Stimulated activated CD4-positive, alpha-beta T cell treated with anti-CD3 and anti-CD28 coated beads, TNF-alpha, amount 100 ng/mL, for 1 hour (primary cell): ENCODE results near the gene EPGN.

Experiments used
- DNase-seq, 3 donors: peaks; one replicate each; pipeline ENCODE4 v3.0.0-alpha.2; 2020; ENCODE audit warnings: low read depth in 3 of 3, low spot score in 1 of 3

EPGN gene

GRCh38 chr4:74308215-74308614 lies at the start of gene EPGN:
TSS of gene EPGN (plus strand) at chr4:74308470. CDS start at chr4:74308534, 64 bp downstream.
- no peak for DNase-seq

GRCh38 chr4:74258963-74259362 lies 49.3 kb upstream of the EPGN start:
- no peak for DNase-seq

- DNase-seq = no peak
These were observed 48.2 kb upstream of the EPGN start for GRCh38 chr4:74260036-74260435.

- no peak for DNase-seq
These were observed 45.7 kb upstream of the EPGN start for GRCh38 chr4:74262522-74262921.

GRCh38 chr4:74263551-74263950 lies 44.7 kb upstream of the EPGN start:
- no peak for DNase-seq

- no peak for DNase-seq
These were observed 42.2 kb upstream of the EPGN start for GRCh38 chr4:74266081-74266480.

GRCh38 chr4:74267998-74268606 lies 40.2 kb upstream of the EPGN start:
- DNase-seq = no peak

GRCh38 chr4:74268643-74269042 lies 39.6 kb upstream of the EPGN start:
- no peak for DNase-seq

GRCh38 chr4:74278490-74278889 lies 29.8 kb upstream of the EPGN start:
- no peak for DNase-seq

GRCh38 chr4:74279716-74280115 lies 28.6 kb upstream of the EPGN start:
- no peak for DNase-seq

GRCh38 chr4:74282926-74283325 lies 25.3 kb upstream of the EPGN start:
- DNase-seq = no peak

GRCh38 chr4:74283614-74284013 lies 24.7 kb upstream of the EPGN start:
- DNase-seq = no peak

- no peak for DNase-seq
These were observed 24.2 kb upstream of the EPGN start for GRCh38 chr4:74284053-74284452.

GRCh38 chr4:74287164-74287563 lies 21.1 kb upstream of the EPGN start:
- DNase-seq = no peak

GRCh38 chr4:74287791-74288190 lies 20.5 kb upstream of the EPGN start:
- no peak for DNase-seq

- no peak for DNase-seq
These were observed 16.8 kb upstream of the EPGN start for GRCh38 chr4:74291471-74291870.

GRCh38 chr4:74292111-74292870 lies 16.0 kb upstream of the EPGN start:
- DNase-seq = no peak

- no peak for DNase-seq
These were observed 14.7 kb upstream of the EPGN start for GRCh38 chr4:74293558-74293957.

- DNase-seq = no peak
These were observed 13.6 kb upstream of the EPGN start for GRCh38 chr4:74294681-74295080.

- DNase-seq = no peak
These were observed 10.7 kb upstream of the EPGN start for GRCh38 chr4:74297539-74297938.

GRCh38 chr4:74304095-74304625 lies 4.1 kb upstream of the EPGN start:
- no peak for DNase-seq

GRCh38 chr4:74305000-74305399 lies 3.3 kb upstream of the EPGN start:
- no peak for DNase-seq

GRCh38 chr4:74307170-74307569 lies 1.1 kb upstream of the EPGN start:
- no peak for DNase-seq
